ENCODE results near the gene LEFTY1. TPM values are rescaled to one million over a fixed set of nuclear protein-coding genes. Genes with fewer than 3 reads are reported as not detected.

The LEFTY1 gene
- total RNA-seq, 1 donor from 2014 or later: 0.52 TPM

DNA sequence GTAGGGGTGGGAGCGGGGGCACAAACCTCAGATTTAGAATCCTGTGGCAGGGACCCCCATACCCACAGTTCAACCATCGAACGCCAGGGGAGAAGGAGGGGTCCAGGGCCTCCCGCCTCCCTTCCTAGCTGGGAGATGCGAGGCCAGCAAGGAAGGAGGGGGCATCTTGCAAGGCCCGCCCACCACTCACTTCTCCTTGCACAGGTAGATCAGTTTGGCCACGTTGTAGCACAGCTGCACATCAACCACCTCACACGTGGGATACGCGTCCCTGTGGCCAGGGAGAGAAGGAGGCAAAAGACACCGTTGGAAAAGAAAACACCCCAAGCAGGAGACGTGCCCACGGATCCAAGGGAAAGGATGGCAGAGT is 26.4 kb downstream of the LEFTY1 start:
- Histone ChIP-seq H3K4me1 (ENCODE audit: control insufficient read depth in 3 of 3, insufficient read depth in 3 of 3, low read length in 3 of 3) (no peaks in the 10 kb centered on the region), H3K36me3 (ENCODE audit: control insufficient read depth in 3 of 3, insufficient read depth in 3 of 3, low read length in 3 of 3) (peaks cover 51 to 71% (median 68%) of the 10 kb centered on the region in 3 donors), H3K4me3 (ENCODE audit: low read length in 3 of 3) (no peak overlapping the region), H3K27me3 (ENCODE audit: control insufficient read depth in 3 of 3, insufficient read depth in 3 of 3, low read length in 3 of 3) (no peaks in the 10 kb centered on the region), H3K9ac (ENCODE audit: low read depth in 1 of 3, low read length in 3 of 3) (no peak overlapping the region), H3K27ac (ENCODE audit: low read depth, low read length) (no peak overlapping the region), H3K9me3 (ENCODE audit: control insufficient read depth in 3 of 3, low read length in 3 of 3) (no peaks in the 10 kb centered on the region)

DNA sequence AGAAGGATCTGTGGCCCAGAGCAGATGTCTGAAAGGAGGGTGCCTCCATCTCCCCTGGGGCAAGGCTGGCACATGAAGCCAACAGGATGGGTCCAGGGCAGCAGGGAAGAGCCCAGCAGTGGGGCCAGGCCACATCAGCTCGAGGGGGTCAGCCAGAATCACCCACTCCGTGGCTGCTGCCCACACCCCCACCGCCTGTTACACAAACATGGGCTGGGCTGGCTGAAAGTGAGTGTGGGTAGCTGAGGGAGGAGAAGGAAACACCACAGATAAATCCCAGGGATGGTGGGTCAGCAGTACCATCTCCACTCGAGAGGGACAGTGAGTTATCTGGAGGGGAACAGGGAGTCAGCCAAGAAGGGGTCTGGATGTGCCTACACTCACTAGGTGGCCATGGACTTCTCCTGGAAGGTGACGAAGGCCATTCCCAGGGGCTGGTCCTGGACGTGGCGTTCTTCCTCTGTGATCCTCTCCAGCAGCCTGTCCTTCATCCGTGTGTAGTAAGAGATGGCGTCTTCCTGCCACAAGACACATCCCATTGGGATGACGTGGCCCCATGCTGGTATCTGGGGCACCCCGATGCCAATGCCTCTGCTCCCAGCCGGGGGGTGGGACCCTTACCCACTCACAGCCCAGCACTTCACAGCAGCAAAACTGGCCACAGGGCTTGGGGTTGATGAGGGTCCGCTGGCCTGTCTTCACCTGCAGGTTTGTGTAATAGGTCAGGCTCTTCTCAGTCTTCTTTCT is 26.9 kb downstream of the LEFTY1 start:
- no peak overlapping the region for H3K4me3 ChIP-seq (ENCODE audit: low read length in 3 of 3)
- H3K9me3 ChIP-seq (ENCODE audit: control insufficient read depth in 3 of 3, low read length in 3 of 3): no peaks in the 10 kb centered on the region
- no peaks in the 10 kb centered on the region for H3K4me1 ChIP-seq (ENCODE audit: control insufficient read depth in 3 of 3, insufficient read depth in 3 of 3, low read length in 3 of 3)
- no peak overlapping the region for H3K9ac ChIP-seq (ENCODE audit: low read depth in 1 of 3, low read length in 3 of 3)
- no peaks in the 10 kb centered on the region for H3K27me3 ChIP-seq (ENCODE audit: control insufficient read depth in 3 of 3, insufficient read depth in 3 of 3, low read length in 3 of 3)
- no peak overlapping the region for H3K27ac ChIP-seq (ENCODE audit: low read depth, low read length)
- H3K36me3 ChIP-seq (ENCODE audit: control insufficient read depth in 3 of 3, insufficient read depth in 3 of 3, low read length in 3 of 3): peaks cover 49 to 67% (median 63%) of the 10 kb centered on the region in 3 donors

DNA sequence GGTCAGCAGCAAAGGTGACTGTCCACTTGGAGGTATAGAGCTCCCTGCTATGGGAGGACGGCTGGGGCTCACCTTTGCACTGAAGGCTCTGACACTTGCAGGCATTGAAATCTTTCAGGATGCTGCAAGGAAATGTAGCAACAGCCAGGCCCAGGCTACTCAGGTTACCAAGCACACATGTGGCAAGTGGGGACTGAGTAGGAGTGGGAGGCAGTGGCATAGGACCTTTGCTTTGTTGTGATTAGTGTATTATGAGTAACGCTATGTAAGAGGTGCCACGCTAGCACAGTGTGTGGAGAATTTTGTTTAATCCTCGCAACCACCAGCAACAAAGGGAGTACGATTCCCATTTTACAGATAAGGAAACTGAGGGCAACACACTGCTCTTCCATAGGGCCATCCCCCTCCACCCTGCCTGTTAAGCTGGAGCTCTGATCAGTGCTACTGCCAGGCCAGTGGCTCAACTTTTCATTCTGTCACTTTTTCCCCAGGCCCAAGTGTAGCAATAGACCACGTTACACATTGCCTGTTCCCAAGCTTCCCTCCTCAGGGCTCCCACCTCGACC is 28.0 kb downstream of the LEFTY1 start:
- no peaks in the 10 kb centered on the region for H3K9me3 ChIP-seq (ENCODE audit: control insufficient read depth in 3 of 3, low read length in 3 of 3)
- H3K27ac ChIP-seq (ENCODE audit: low read depth, low read length): no peak overlapping the region
- no peaks in the 10 kb centered on the region for H3K4me1 ChIP-seq (ENCODE audit: control insufficient read depth in 3 of 3, insufficient read depth in 3 of 3, low read length in 3 of 3)
- H3K36me3 ChIP-seq (ENCODE audit: control insufficient read depth in 3 of 3, insufficient read depth in 3 of 3, low read length in 3 of 3): peaks cover 49 to 62% (median 62%) of the 10 kb centered on the region in 3 donors
- no peak overlapping the region for H3K9ac ChIP-seq (ENCODE audit: low read depth in 1 of 3, low read length in 3 of 3)
- H3K27me3 ChIP-seq (ENCODE audit: control insufficient read depth in 3 of 3, insufficient read depth in 3 of 3, low read length in 3 of 3): no peaks in the 10 kb centered on the region
- no peak overlapping the region for H3K4me3 ChIP-seq (ENCODE audit: low read length in 3 of 3)

DNA sequence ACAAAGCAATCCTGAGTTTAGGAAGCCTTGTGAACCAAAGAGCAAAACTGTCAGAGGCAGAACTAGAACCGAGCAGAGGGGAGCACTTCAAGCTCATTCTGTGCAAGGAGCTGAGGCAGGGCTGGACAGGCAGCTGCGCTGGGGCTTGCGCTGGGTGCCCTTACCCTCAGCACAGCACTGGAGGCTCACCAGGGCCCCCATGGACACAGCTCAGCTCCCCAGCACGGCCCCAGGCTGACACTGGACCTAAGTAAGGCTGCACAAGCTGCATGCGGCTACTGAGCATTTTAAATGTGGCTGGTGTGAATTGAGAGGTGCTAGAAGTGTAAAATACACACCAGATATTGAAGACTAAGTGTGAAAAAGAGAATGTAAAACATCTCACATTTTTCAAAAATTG is 28.8 kb downstream of the LEFTY1 start:
- no peaks in the 10 kb centered on the region for H3K4me1 ChIP-seq (ENCODE audit: control insufficient read depth in 3 of 3, insufficient read depth in 3 of 3, low read length in 3 of 3)
- no peak overlapping the region for H3K27ac ChIP-seq (ENCODE audit: low read depth, low read length)
- H3K36me3 ChIP-seq (ENCODE audit: control insufficient read depth in 3 of 3, insufficient read depth in 3 of 3, low read length in 3 of 3): peaks cover 42 to 60% (median 59%) of the 10 kb centered on the region in 3 donors

DNA sequence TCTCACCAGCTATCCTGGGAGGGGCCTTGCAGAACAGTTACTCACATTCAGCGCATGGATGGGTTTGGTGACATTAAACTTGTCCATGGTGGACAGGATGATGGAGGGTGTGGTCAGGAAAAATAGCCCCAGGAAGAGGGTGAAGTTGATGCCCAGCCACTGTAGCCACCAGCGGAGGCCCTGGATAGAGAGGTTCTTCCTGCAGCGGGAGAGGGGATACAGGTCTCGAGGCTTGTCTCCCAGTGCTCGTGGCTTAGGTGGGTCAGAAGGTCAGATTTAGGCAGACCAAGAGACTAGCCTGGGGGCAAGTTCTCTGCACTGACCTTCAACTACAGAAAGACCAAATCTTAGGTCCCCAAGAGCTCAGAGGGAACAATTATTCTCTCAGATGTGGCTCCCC is 29.8 kb downstream of the LEFTY1 start:
- H3K9me3 ChIP-seq (ENCODE audit: control insufficient read depth in 3 of 3, low read length in 3 of 3): no peaks in the 10 kb centered on the region
- peaks cover 50 to 63% (median 61%) of the 10 kb centered on the region in 3 donors for H3K36me3 ChIP-seq (ENCODE audit: control insufficient read depth in 3 of 3, insufficient read depth in 3 of 3, low read length in 3 of 3)
- no peaks in the 10 kb centered on the region for H3K4me1 ChIP-seq (ENCODE audit: control insufficient read depth in 3 of 3, insufficient read depth in 3 of 3, low read length in 3 of 3)
- H3K4me3 ChIP-seq (ENCODE audit: low read length in 3 of 3): no peak overlapping the region
- H3K27me3 ChIP-seq (ENCODE audit: control insufficient read depth in 3 of 3, insufficient read depth in 3 of 3, low read length in 3 of 3): no peaks in the 10 kb centered on the region
- H3K9ac ChIP-seq (ENCODE audit: low read depth in 1 of 3, low read length in 3 of 3): no peak overlapping the region
- no peak overlapping the region for H3K27ac ChIP-seq (ENCODE audit: low read depth, low read length)

More for the DNA sequence above, 28.8 kb downstream of the LEFTY1 start:
- Histone ChIP-seq H3K4me3 (ENCODE audit: low read length in 3 of 3) (no peak overlapping the region), H3K27me3 (ENCODE audit: control insufficient read depth in 3 of 3, insufficient read depth in 3 of 3, low read length in 3 of 3) (no peaks in the 10 kb centered on the region), H3K9me3 (ENCODE audit: control insufficient read depth in 3 of 3, low read length in 3 of 3) (no peaks in the 10 kb centered on the region), H3K9ac (ENCODE audit: low read depth in 1 of 3, low read length in 3 of 3) (no peak overlapping the region)

DNA sequence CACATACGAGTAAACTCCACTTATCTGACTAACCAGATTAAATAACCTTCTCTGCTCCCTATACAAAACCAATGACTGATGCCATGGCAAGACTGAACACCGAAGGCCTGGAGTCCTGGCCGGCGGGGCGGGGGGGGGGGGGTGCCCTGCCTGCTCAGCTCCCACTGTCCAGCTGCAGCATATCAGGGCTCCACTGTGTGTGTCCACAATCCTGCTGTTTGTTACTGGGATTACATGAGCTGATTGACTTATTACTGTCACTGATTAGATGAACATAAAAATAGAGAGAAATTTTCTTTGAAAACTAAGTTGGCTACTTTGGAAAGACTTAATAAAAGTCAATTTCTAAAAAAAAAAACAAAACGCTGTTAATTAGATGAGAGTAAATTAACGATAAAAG is 31.7 kb downstream of the LEFTY1 start:
- Histone ChIP-seq H3K36me3 (ENCODE audit: control insufficient read depth in 3 of 3, insufficient read depth in 3 of 3, low read length in 3 of 3) (peaks cover 57 to 72% (median 68%) of the 10 kb centered on the region in 3 donors), H3K4me1 (ENCODE audit: control insufficient read depth in 3 of 3, insufficient read depth in 3 of 3, low read length in 3 of 3) (no peaks in the 10 kb centered on the region), H3K27ac (ENCODE audit: low read depth, low read length) (no peak overlapping the region), H3K9ac (ENCODE audit: low read depth in 1 of 3, low read length in 3 of 3) (no peak overlapping the region), H3K9me3 (ENCODE audit: control insufficient read depth in 3 of 3, low read length in 3 of 3) (no peaks in the 10 kb centered on the region), H3K4me3 (ENCODE audit: low read length in 3 of 3) (no peak overlapping the region), H3K27me3 (ENCODE audit: control insufficient read depth in 3 of 3, insufficient read depth in 3 of 3, low read length in 3 of 3) (no peaks in the 10 kb centered on the region)

DNA sequence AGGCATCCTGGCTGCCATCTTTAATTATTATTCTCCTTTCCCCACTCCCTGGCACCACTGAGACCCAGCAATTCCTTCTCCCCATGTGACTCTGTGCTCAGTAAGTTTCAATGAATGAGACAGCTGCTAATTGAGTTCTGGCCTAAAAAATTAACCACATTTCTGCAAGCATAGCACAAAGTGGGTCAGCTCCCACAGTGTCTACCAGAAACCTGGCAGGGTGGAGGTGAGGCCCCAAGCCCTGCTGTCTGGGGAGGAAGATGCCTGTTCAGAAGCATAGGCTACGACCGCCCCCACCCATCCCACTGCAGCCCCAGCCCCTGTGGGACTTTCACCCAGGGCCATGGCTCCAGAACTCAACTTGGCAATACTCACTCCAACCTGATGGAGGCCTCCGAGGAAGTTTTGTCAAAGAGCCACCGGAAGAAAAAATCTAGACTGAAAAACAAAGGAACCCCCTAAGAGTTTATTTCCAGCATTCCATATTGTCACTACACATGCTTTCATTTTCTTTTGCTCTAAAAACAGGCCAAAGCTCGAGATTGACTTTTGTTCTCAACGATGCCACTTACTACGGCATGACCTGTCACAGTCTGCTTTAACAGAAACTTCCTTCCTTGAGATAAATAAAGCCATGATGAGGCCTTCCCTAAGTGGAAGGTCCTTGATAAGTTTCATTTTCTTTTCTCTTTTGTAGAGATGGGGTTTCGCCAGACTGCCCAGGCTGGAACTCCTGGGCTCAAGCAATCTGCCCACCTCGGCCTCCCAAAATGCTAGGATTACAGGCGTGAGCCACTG is 33.2 kb downstream of the LEFTY1 start:
- no peak overlapping the region for H3K4me3 ChIP-seq (ENCODE audit: low read length in 3 of 3)
- H3K36me3 ChIP-seq (ENCODE audit: control insufficient read depth in 3 of 3, insufficient read depth in 3 of 3, low read length in 3 of 3): peaks cover 42 to 64% (median 55%) of the 10 kb centered on the region in 3 donors
- H3K27me3 ChIP-seq (ENCODE audit: control insufficient read depth in 3 of 3, insufficient read depth in 3 of 3, low read length in 3 of 3): no peaks in the 10 kb centered on the region
- no peak overlapping the region for H3K27ac ChIP-seq (ENCODE audit: low read depth, low read length)
- no peaks in the 10 kb centered on the region for H3K9me3 ChIP-seq (ENCODE audit: control insufficient read depth in 3 of 3, low read length in 3 of 3)
- H3K9ac ChIP-seq (ENCODE audit: low read depth in 1 of 3, low read length in 3 of 3): no peak overlapping the region
- no peaks in the 10 kb centered on the region for H3K4me1 ChIP-seq (ENCODE audit: control insufficient read depth in 3 of 3, insufficient read depth in 3 of 3, low read length in 3 of 3)

DNA sequence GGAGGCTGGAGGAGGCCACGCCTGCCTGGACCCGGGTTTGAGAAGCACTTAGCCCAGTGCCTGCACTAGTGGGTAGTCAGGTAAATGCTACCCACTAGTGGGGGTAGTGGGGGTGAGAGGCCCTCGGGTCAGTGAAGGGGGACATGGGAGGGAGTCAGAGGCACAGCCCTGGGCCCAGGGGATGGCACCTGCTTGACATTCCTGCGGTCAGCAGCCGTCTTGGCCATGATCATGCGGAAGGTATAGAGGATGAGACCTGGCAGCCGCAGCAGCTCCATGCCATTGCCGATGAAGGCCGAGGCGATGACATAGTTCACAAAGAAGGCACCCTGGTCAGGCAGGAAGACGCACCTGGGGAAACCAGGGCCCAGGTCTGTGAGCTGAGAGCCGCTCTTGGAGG is 35.5 kb downstream of the LEFTY1 start:
- no peak overlapping the region for H3K27ac ChIP-seq (ENCODE audit: low read depth, low read length)
- peaks cover 0 to 4% (median 0%) of the 10 kb centered on the region in 3 donors for H3K4me1 ChIP-seq (ENCODE audit: control insufficient read depth in 3 of 3, insufficient read depth in 3 of 3, low read length in 3 of 3)
- no peak overlapping the region for H3K4me3 ChIP-seq (ENCODE audit: low read length in 3 of 3)
- no peaks in the 10 kb centered on the region for H3K27me3 ChIP-seq (ENCODE audit: control insufficient read depth in 3 of 3, insufficient read depth in 3 of 3, low read length in 3 of 3)
- H3K36me3 ChIP-seq (ENCODE audit: control insufficient read depth in 3 of 3, insufficient read depth in 3 of 3, low read length in 3 of 3): peaks cover 39 to 48% (median 48%) of the 10 kb centered on the region in 3 donors
- H3K9me3 ChIP-seq (ENCODE audit: control insufficient read depth in 3 of 3, low read length in 3 of 3): no peaks in the 10 kb centered on the region
- H3K9ac ChIP-seq (ENCODE audit: low read depth in 1 of 3, low read length in 3 of 3): no peak overlapping the region

DNA sequence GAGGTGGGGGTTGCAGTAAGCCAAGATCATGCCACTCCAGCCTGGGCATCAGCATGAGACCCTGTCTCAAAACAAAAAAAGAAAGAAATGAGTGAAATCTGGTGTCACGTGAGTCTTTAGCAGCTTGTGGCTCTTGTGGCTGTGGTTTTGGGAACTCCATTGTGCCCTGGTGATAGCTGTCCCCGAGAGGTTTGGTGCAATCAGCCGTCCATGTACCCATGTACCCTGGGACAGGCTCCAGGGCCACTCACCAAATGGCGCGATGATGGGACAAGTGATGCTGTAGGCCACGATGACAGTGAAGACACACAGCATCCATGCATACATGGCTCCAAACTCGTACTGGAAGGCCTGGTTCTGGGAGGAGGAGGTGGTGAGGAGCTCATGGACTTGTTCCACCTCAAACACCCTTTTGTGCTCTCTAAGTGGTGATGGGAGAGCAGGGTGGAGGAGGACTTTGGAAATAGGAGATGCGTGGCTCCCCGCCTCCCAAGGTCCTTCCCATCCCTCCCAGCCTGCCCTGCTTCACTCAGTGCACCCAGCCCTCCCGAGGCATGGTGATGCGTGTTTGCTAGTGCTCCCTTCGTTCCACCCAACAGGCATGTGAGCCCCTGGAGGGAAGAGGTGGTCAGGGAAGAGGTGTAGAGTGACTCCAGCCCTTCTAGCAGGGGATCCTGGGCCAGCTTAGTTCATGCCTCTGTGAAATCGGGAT is 36.4 kb downstream of the LEFTY1 start:
- no peaks in the 10 kb centered on the region for H3K27me3 ChIP-seq (ENCODE audit: control insufficient read depth in 3 of 3, insufficient read depth in 3 of 3, low read length in 3 of 3)
- H3K36me3 ChIP-seq (ENCODE audit: control insufficient read depth in 3 of 3, insufficient read depth in 3 of 3, low read length in 3 of 3): peaks cover 43 to 56% (median 52%) of the 10 kb centered on the region in 3 donors
- no peak overlapping the region for H3K9ac ChIP-seq (ENCODE audit: low read depth in 1 of 3, low read length in 3 of 3)
- peaks cover 0 to 4% (median 0%) of the 10 kb centered on the region in 3 donors for H3K4me1 ChIP-seq (ENCODE audit: control insufficient read depth in 3 of 3, insufficient read depth in 3 of 3, low read length in 3 of 3)
- H3K9me3 ChIP-seq (ENCODE audit: control insufficient read depth in 3 of 3, low read length in 3 of 3): no peaks in the 10 kb centered on the region
- no peak overlapping the region for H3K4me3 ChIP-seq (ENCODE audit: low read length in 3 of 3)
- no peak overlapping the region for H3K27ac ChIP-seq (ENCODE audit: low read depth, low read length)
